Stimulated activated CD8-positive, alpha-beta memory T cell treated with anti-CD3 and anti-CD28 coated beads, Interleukin-2, amount 100 ng/mL, for 48 hours (primary cell): ENCODE measurements around the gene MCEE.
A peak's percentile ranks its signal among the peaks of the same experiment; 100 is the strongest.
"Not testable (repeated sequence)": the region's sequence is repeated elsewhere in the genome, so short reads cannot be mapped to it uniquely, and the experiment has no call there.

Source experiments
- DNase-seq, 2 donors: peaks; one replicate each; pipeline ENCODE4 v3.0.0-alpha.2; 2020; ENCODE audit warnings: low read depth in 2 of 2

Gene MCEE

DNA sequence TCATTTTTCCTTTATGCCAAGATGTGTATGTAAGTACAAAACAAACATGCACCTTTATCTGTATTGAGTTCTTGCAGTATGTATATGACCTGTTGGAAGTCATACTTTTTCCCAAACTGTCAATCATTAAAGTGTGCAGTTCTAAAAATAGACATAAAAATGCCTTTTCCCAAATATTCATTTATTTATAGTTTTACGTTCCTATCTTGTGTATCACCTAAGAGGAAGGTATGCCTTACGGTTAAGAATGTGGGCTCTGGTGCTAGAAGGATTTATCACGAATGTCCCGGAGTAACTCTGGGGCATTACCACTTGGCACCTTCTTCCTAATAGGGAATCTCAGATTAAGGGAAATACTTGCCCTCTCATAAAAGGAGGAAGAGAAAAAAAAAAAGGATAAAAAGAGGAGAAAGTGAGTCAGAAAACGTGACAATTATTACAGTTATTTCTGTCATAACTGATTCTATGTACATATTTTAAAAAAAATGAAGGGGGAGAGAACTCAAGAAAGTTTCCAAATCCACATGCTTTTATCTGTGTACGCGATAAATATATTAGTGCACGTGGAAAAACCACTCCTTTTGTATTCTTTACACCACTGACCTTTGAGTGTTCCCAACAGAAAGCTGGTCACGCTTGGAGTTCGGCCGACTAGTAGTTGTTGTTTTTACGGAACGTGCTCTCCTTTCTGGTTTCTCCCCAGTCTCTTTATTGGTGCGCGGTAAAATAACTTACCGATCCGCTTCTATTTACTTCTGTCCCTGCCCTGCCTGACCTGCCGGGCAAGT is 721 bp downstream of the MCEE start:
- no peak for DNase-seq

DNA sequence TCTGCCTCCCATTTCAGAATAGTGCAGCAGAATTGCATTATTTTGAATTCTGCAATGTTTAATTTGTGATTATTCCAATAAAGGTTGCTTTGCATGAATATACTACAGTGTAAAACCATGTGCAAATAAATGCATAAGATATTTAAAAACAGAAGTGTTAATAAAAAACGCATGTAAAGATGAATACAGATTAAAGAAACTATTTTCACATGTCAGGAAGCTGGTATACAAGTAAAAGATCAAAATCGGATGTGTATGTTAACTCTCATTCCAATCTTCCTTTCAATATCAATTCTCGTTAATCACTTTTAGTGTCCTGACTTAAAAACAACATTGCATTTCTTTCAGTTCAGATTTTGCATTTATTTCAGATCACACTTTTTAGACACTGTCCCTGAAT is 3.1 kb downstream of the MCEE start:
- DNase-seq = no peak

DNA sequence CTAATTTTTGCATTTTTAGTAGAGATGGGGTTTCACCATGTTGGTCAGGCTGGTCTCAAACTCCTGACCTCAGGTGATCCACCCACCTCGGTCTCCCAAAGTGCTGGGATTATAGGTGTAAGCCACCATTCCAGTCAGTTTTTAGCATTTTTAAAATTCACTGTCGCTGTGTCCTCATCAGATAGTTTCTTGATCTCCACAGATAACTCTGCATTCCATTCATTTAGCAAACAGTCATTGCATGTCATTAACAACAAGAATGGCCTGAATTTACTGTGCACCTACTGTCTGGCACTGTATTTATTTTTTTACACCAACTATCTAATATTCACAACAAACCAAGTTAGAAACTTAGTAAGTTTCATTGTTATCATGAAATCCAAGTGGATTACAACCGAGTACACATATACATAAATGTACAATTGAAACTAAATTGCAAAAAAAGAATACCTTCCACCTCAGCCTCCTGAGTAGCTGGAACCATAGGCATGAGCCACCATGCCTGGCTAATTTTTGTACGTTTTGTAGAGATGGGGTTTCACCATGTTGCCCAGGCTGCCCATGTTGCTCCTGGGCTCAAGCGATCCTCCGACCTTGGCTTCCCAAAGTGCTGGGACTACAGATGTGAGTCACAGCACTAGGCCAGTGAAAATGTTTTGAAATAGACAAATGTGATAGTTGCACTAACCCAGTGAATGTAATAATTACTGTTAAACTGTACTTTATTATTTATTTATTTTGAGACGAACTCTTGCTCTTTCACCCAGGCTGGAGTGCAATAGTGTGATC is 4.3 kb downstream of the MCEE start:
- DNase-seq = no peak

DNA sequence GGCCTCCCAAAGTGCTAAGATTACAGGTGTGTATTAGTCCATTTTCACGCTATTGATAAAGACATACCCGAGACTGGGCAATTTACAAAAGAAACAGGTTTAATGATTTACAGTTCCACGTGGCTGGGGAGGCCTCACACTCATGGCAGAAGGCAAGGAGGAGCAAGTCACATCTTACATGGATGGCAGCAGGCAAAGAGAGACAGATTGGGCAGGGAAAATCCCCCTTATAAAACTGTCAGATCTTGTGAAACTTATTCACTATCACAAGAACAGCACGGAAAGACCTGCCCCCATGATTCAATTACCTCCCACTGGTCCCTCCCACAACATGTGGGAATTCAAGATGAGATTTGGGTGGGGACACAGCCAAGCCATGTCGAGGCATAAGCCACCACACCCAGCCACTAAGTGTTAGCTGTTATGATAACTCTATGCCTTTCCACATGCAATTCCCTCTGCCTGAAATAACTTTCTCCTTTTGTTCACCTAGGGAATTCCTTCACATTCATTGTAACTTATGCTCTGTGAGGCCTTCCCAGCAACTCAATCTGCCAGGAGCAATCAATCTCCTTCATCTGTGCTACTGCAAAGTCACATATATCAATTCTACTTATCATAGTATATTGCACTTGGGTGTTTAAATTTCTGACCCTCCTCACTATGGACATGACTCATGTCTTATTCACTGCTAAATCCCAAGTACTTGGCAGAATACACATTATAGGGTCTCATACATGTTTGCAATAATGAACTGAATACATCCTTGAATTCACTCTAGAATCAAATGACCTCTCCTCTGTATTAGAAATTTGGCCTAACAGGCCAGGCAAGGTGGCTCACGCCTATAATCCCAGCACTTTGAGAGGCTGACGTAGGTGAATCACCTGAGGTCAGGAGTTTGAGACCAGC is 7.4 kb downstream of the MCEE start:
- DNase-seq = no peak

DNA sequence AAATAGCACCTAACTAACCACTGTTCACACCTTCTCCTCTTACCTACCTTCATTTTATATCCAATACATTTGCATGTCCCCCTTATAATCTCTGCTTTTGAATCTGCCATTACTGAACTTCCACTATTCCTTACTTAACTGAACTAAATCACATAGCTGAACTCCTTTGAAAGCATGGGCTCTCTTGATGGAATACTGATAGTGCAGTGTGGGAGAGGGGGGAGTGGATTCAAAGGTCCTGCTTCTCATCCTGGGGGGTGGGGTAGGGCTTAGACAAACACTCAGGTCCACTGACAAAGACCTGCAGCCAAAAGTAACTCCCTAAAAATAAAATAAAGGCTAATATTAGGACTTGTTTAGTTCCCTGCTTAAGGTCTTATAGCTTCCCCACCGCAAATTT is 8.6 kb downstream of the MCEE start:
- DNase-seq = no peak

DNA sequence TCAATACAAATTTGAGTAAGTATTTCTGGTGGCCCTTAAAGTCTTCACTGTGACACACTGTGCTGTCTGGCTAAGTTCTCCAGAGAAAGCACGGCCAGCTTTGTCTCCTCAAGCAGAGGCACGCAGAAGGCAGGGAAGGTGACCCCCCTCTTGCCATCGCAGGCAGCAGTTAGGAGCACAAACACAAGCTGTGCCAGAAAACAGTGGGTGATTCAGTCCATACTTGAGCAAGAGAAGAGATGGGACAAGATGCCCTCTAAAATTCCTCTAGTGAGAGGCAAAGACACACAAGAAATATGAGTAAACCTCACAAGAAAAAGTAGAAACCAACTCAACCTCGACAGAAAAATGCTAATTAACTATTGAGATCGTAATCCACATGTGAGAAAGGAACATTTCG is 9.8 kb downstream of the MCEE start:
- no peak for DNase-seq

DNA sequence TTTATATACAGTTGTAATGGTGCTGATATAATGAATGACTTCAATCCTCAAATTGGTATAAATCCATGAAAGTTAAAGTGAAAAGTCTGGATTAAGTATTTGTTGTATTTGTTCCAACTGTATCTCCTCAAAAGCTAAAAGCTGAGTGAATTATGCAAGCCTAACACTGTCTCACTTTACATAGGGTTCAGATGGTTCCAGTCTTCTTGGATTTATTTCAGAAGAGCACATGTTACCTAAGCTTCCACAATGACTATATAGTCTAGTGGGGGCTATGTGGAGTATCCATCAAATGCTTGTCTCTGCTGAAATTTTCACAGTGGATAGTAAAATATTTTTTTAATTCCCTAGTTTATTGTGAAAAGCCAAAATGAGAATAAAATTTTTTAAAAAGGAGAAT is 13.0 kb downstream of the MCEE start:
- DNase-seq = no peak

DNA sequence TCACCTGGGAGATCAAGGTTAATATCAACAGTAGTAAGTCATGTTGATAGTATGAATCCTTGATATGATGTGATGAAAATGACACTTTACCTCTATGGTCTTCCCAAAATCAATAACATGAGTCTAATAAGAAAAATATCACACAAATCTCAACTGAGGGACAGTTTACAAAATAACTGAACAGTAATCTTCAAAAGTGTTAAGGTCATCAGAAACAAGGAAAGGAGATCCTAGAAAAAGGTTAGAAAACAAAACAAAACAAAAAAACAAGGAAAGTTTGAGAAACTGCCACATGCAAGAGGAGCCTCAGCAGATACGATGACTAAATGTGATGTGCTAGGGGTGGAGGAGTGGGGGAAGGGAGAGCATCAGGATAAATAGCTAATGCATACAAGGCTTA is 16.2 kb downstream of the MCEE start:
- DNase-seq = no peak

DNA sequence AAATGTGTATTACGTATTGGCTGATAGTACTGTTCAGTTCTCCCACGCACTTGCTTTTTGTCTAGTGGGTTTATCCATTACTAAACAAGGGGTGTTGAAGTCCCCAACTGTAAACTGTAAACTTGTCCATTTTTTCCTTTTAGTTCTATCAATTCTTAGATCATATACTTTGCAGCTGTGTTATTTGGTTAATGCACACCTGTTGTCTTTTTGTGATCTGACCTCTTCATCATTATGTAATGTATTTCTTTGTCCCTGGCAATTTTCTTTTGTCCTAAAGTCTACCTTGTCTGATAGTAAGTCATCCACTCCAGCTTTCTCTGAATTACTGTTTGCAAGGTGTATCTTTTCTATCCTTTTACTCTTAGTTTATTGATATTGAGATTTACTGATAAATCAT is 21.9 kb downstream of the MCEE start:
- DNase-seq = no peak

DNA sequence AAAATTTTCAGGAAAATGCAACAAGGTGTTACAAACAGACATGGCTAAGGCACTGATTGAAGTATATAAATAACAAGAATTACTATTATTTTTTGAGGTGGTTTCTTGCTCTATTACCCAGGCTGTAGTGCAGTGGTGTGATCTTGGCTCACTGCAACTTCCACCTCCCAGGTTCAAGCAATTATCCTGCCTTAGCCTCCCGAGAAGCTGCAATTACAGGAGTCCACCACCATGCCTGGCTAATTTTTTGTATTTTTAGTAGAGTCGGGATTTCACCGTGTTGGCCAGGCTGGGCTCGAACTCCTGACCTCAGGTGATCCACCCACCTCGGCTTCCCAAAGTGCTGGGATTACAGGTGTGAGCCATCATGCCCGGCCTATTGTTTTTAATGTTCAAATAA is 23.6 kb downstream of the MCEE start:
- not testable (repeated sequence) for DNase-seq

DNA sequence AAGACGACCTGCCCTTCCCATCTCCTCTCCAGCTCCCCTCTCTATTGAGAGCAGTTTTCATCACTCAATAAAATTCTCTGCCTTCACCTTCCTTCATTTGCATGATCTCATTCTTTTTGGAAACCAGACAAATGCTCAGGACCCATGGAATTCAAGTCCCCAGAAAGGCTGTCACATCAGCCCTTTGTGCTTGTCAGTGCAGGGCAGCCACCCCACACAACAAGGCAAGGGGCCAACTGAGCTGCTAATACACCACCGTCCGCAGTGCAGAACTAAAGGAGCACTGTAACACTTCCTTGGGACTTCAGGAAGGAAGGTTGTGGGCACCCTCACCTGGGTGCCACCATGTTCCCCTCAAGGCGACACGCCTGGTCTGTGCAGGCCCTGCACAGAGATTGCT is 26.2 kb downstream of the MCEE start:
- no peak for DNase-seq

DNA sequence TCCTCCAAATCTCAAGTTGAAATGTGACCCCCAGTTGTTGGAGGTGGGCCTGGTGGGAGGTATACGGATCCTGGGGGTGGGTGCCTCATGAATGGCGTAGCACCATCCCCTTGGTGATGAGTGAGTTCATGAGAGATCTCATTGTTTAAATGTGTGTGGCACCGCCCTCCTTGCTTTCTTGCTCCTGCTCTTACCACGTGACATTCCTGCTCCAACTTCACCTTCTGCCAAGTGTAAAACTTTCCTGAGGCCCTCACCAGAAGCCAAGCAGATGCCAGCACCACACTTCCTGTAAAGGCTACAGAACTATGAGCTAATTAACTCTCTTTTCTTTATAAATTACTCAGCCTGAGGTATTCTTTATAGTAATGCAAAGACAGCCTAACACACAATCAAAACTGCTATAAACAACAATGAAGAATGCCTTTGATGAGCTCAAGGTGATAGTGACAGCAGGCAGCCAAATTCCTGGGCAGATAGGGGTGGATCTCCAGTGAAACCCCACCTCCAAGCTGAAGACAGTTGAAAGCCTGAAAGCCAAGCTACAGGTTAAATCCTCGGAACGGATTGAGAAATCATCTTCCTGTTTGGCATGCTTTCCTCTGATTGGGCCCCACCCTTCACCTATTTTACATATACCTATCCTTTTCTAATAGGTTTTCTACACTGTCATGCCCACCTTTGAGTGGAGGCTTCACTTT is 26.9 kb downstream of the MCEE start:
- DNase-seq = no peak

DNA sequence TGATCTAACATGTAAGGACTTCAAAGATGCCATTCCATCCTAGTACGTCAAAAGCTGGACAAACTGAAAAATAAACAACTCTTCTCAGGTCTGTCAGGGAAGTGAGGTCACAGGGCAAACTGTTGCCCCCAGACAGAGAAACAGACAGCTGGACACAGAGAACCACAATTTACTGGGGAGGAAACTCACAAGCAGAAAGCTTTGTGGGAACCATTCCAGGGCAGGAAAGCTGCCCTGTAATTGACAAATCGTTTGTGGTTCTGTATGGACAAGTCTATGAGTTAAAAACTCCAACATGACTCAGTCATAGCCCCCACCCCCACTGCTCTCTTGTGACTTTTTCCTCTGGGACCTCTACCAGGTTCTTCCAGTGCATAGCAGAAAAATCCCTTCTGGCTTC is 28.4 kb downstream of the MCEE start:
- no peak for DNase-seq

DNA sequence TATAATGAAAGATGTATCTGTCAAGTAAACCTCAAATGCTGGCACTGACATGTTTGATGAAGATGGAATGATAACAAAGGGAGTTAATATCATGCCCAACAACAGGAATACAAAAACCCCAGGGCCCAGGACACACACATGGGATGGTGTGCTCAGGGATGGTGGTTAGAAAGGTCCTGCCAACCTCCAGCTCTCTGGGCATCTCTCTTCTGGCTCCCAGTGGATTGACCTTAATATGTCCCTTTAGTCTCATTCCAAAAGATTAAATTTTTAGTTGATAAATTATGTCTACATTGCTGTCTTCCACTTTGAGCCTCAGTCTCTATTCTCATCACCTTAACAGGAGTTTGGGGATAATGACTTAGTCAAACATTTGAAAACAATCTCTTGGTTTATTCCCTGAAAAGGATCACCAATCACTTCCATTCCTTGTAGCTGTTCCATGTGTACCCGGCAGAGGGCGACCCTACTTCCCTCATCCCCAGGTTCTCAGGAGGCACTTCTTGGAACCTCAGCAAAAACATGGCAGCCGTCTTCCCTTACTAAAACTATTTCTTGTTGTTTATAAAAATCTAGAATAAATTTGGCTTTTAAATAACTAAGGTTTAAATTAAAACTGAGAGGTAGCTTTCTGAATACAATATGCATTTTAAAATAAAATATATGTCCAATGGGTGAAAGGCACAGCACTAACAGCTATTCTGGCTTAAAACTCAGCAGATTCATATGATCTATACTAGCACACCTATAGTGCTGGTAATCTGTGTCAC is 29.6 kb downstream of the MCEE start:
- DNase-seq = peak; percentile 7 to 45

DNA sequence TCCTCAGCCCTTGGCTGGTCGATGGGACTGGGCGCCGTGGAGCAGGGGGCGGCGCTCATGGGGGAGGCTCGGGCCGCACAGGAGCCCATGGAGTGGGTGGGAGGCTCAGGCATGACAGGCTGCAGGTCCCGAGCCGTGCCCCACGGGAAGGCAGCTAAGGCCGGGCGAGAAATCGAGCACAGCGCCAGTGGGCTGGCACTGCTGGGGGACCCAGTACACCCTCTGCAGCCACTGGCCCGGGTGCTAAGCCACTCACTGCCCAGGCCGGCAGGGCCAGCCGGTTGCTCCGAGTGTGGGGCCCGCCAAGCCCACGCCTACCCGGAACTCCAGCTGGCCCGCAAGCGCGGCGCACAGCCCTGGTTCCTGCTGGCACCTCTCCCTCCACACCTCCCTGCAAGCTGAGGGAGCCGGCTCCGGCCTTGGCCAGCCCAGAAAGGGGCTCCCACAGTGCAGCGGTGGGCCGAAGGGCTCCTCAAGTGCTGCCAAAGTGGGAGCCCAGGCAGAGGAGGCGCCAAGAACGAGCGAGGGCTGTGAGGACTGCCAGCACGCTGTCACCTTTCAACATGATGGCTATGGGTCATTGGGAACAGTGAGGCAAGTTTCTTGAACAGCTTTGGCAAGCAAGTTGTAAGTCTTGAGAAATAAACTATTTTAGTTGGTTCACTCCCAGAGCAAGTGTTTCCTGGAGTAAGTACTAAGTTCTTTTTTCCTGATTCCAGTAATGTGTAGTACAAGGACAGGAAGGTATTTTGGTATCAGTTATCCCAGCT is 37.4 kb downstream of the MCEE start:
- DNase-seq = not testable (repeated sequence)

DNA sequence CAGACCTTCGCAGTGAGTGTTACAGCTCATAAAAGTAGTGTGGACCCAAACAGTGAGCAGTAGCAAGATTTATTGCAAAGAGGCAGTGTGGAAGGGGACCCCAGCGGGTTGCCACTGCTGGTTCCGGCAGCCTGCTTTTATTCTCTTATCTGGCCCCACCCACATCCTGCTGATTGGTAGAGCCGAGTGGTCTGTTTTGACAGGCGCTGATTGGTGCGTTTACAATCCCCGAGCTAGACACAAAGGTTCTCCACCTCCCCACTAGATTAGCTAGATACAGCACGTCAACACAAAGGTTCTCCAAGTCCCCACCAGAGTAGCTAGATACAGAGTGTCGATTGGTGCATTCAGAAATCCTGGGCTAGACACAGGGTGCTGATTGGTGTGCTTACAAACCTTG is 38.2 kb downstream of the MCEE start:
- not testable (repeated sequence) for DNase-seq

DNA sequence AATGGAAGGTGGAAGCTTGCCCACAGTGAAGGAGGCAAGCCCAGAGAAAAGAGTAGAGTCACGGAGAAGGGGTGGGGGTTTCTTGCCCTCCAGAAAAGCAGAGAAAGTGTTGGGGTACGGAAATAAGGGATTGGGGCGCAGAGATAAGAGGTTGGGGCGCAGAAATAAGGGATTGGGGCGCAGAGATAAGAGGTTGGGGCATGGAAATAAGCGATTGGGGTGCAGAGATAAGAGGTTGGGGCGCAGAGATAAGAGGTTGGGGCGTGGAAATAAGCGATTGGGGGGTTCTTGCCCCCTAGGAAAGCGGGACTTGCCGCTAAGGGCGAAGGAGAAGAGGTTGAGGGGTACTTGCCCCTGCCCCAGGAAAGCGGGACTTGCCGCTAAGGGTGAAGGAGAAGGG is 40.6 kb downstream of the MCEE start:
- not testable (repeated sequence) for DNase-seq

DNA sequence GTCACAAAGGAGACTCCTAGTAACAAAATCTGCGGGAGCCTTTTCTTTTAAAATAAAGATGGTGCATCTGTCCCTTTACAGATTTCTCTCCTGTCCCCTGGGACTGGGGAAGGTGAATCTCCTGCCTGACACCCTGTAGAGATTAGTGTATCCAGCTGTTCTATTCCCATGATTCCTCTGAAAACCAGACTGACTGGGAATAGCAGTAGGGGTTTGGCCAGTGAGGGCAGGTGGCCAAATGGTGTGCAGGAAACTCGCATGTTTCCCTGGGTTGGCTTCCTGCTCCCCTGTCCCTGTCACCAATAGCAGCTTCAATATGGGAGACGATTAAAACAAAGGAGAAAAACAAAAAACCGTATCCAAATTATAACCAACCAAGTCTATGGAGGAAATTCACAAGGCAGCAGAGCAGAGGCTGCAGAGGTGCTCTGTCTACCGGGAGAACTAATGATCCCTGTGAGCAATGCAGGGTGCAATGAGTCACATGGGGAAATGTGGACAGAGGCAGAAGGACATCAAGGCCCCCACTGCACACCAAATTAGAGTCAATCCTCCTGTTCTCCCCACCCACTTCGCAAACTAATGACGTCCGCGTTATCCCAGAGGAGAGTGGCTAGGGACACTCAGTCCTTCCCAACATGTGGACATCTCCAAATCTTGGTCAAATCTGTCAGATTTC is 44.6 kb downstream of the MCEE start:
- not testable (repeated sequence) for DNase-seq

DNA sequence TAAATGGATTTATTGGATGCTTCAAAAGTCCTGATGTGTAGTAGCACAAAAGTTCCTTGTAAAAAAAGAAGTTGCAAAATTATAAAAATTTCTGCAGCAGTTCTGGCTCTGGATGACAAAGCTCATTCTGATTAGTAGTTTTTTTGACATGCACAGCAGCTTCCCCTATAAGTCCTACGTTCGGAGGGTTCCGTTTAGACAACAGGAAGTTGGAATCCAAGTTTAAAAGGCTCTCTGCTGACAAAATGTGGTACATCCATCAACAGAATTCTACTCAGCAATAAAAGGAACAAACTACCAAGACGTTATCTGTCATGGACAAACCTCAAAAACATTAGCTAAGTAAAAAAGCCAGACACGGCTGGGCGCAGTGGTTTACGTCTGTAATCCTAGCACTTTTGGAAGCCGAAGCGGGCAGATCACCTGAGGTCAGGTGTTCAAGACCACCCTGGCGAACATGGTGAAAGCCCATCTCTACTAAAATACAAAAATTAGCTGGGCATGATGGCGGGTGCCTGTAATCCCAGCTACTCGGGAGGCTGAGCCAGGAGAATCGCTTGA is 46.2 kb downstream of the MCEE start:
- not testable (repeated sequence) for DNase-seq
